Measurements from ENCODE around the gene AGAP1.

AGAP1 gene

DNA sequence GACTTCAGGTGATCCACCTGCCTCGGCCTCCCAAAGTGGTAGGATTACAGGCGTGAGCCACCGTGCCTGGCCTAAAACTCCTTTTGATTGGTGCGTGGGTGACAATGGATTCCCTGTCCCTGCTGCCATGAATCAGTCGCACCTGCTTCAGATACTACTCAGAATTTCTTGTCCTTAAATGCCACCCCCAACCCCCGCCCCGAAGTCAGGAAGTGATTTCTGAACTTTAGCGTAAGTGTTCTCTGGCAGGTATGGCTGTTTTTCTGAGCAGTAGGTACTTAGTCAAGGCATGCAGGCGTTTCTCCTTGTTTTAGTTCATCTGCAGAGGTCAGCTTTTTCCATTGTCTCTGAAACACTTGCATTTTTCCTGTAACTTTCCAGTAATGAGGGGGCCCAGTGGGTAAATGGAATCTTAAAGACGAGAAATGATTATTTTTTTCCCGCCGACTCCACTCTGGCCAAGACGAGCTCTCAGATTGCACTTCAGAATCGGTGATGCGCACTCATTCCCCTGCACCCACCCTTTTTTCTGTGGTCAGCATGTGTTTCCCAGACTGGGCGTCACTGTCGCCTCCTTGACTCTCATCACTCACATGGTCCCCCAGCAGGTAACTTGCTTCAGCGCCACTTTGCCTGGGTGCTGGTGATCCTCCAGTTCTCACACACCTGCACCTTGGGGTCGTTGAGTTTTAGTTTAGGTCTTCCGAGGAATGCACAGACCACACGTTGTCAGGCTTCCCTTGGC is 494.6 kb downstream of the AGAP1 start:
- no peak for DNase-seq

DNA sequence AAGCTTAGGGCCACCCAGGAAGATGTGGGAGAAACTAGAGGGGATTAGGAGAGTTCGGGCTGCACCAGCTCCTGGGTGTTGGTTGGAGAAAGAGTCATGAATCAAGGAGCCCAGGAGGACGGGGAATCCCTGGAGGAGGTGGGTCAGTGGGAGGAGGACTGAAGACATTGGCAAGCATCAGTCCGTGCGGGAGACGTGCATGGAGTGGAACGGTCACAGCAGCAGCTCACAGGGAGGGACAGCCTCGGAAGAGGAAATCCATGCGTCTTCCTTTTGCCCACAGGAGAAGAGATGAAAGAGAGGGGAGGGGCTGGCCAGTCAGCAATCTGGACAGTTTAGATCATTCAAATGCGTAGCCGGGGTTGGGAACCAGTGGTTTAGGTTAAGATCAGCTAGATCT is 495.7 kb downstream of the AGAP1 start:
- no peak for DNase-seq

DNA sequence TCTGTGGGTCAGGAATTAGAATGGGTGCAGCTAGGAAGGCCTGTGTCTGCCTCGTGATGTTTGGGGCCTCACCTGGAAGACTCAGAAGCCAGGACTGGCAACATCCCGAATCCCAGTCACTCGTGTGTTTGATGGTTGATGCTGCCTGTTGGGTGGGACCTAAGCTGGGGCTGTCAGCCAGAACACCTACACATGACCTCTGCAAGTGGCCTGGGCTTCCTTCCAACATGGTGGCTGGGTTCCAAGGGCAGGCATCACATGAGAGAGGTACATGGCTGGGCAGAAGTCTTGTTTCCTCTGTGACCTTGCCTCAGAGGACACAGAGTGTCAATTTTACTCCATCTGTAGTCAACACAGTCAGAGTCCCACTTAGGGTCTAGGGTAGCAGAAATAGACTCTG is 496.5 kb downstream of the AGAP1 start:
- no peak for DNase-seq

DNA sequence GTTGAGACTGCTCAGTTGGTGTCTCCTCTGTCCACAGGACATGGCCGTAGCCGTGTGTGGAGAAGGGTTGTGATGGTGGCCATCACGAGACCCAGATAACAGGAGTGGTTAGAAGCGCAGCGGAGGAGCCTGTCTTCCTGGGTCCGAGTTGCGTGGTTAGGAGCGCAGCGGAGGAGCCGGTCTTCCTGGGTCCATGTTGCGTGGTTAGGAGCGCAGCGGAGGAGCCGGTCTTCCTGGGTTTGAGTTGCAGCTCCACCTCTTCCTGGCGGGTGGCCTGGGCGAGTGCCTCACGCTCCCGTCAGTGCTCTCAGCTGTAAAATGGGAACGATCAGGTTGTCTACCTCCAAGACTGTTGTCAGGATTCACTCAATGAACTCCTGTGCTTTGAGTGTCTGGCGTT is 498.2 kb downstream of the AGAP1 start:
- DNase-seq = no peak

DNA sequence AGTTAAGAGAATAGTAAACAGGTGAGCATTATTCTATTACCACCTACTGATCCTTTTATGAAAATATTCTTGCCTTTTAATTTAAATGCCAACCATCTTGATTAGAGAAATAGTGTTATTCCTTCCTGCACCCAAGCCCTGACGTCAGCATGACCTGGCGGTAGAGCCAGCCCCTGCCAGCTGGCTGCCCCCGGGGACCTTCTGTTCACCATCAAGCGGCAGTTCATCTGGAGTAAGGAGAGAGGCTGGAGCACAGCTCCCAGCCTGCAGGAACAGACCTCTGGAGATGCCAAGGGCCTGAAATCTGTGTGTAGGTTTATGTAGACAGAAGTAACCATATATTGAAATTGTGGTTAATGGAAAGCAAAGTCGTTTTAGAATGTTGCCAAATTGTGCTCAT is 502.6 kb downstream of the AGAP1 start:
- DNase-seq = no peak

GRCh38 chr2:235999011-235999410 is 505.2 kb downstream of the AGAP1 start:
- no peak for DNase-seq

GRCh38 chr2:236001166-236001828 is 507.5 kb downstream of the AGAP1 start:
- no peak for DNase-seq

- no peak for DNase-seq
Observed at GRCh38 chr2:236001854-236002253, 508.0 kb downstream of the AGAP1 start.

GRCh38 chr2:236008006-236008405 is 514.2 kb downstream of the AGAP1 start:
- no peak for DNase-seq

GRCh38 chr2:236008857-236009256 is 515.0 kb downstream of the AGAP1 start:
- no peak for DNase-seq

DNA sequence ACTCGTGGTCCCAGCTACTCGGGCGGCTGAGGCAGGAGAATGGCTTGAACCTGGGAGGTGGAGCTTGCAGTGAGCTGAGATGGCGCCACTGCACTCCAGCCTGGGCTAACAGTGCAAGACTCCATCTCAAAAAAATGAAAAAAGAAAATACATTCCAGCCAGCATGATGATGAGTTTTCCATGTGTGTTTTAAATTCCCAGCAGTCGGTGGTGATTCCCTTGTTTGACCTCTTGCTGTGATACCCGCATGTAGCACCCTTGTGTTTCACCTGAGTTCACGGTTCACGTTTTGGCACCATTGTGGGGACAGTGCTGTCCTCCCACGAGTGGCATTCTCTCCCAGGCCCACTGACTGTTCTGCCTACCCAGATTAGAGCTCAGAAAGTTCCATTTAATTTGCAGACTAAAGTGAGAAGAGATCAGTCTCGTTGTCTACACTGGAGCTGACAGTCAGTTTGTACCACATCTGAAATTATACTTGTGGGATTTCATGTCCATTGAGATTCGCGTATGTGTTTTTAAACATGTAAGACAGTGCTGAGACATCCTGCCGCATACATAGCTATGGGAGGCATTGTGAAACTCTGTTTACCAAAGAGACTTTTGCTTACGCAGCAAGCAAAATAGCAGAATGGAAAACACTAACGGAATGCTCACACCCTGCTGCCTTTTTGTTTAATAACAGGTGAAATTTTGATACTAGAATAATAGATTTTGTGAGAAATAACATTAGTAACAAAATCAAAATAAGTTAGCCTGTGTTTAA is 517.3 kb downstream of the AGAP1 start:
- DNase-seq = no peak

DNA sequence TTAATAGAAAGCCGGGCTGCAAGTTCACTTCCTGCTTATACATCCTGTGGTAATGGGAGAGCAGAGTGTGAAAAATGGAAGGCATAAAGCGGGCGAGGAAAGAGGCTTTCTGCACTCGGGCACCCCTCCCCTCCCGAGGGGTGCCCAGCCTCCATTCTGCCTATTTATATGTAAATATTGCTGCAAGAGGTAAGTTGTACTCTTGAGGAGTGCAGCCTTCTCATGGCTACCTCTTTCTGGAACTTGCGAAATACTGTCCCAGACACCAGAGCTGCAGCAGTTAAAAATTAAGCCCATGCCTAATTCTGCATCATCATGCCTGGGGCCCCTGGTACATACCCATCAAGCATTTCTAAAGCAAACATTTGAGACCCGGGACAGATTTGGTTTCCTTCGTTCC is 518.3 kb downstream of the AGAP1 start:
- no peak for DNase-seq

DNA sequence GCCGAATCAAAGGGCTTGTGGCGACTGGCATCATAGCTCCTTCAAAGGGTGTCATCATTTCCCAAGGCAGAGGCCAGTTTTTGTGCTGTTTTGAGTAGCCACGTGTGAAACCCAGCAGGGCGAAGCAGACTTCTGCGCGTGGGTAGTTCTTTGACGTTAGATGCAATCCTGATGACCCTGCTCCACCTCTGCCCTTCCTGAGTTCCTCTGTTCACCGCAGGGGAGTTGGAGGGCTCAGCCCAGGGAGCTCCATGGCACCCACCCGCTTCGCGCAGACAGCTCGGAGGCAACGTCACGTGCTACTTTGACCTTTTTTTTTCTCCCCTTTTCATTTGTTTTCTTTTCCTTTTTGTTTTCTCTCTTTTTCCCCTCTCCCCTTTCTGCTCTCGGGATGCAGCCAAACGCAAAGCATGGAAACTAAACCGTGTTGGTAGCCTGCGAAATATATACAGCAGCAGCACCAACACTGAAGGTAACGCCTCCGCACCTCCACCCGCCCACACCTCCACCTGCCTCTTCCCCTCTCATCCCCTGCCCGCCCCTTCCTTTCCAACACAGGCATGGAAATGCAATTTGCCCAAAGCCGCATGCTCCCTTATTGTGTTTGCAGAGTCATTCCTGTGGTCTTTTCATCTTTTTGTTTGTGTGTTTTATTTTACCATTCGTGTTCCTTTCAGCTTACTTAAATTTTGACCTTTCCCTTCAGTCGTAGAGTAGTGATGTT is 520.7 kb downstream of the AGAP1 start:
- DNase-seq = no peak

DNA sequence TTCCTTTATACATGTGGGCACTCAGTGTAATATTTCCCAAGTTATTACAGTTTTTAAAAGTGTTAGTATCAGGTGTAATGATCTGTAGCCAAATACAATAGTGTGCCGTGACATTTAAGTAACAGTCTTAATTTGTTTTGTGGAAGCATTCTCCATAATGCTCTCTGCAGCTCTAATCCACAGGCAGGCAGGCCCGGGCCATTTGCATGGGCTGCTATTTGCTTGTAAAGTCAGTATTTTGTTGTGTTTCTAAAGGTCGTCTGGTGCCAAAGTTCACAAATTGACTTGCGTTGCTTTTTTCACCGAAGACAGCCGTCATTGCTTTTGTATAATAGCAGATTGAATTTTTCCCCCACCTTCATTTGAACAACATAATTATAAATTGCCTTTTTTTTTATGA is 521.3 kb downstream of the AGAP1 start:
- no peak for DNase-seq

- no peak for DNase-seq
Observed at GRCh38 chr2:236016496-236016895, 522.7 kb downstream of the AGAP1 start.

- no peak for DNase-seq
Observed at GRCh38 chr2:236017446-236017845, 523.6 kb downstream of the AGAP1 start.

GRCh38 chr2:236019434-236019833 is 525.6 kb downstream of the AGAP1 start:
- DNase-seq = no peak

DNA sequence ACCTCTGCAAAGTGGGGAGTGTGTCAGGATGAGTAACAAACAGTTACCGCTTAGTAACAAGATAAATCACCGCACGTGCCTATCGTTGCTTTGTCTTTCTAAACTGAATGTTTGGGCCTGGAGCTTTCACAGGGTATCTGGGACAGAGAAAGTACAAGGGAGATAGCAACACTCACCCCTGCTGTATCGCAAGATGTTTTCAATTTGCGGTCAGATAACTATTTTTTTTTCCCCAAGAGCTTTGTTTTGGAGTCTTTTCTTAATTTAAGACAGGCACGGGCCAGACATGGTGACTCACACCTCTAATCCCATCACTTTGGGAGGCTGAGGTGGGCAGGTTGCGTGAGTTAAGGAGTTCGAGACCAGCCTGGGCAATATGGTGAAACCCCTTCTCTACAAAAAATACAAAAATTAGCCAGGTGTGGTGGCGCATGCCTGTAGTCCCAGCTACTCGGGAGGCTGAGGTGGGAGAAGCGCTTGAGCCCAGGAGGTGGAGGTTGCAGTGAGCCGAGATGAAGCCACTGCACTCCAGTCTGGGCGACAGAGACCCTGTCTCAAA is 527.7 kb downstream of the AGAP1 start:
- DNase-seq = no peak

GRCh38 chr2:236022128-236022527 is 528.3 kb downstream of the AGAP1 start:
- no peak for DNase-seq

GRCh38 chr2:236025892-236026291 is 532.0 kb downstream of the AGAP1 start:
- DNase-seq = no peak

GRCh38 chr2:236026841-236027240 is 533.0 kb downstream of the AGAP1 start:
- no peak for DNase-seq

GRCh38 chr2:236028066-236028465 is 534.2 kb downstream of the AGAP1 start:
- DNase-seq = no peak

DNA sequence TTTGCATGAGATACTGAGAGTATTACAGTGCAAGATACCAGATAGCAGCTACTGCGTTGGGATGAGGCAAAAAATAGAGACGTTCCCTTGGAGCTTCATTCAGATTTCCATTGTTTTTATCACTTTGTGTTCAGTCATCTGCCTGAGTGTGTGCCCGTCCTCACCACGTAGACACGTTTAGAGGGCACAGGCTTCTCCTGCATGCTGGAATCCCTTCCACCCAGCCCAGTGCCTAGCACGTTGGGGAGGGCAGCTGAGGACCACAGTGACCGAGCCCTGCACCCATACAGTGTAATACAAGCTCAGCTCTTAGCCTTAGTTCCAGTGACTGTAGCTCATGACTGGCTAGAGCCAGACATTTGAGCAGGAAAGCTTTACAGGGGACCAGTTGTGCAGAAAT is 539.6 kb downstream of the AGAP1 start:
- DNase-seq = no peak
